Astrocyte (in vitro differentiated cells and primary cell): ENCODE results near the gene WDR64. TPM values are rescaled to one million over a fixed set of nuclear protein-coding genes. Genes with fewer than 3 reads are reported as not detected.
"Not testable (repeated sequence)": the region's sequence is repeated elsewhere in the genome, so short reads cannot be mapped to it uniquely, and the experiment has no call there.

Experiments used
- DNase-seq: peaks from one replicate; pipeline ENCODE4 v3.0.0-alpha.2; 2010; ENCODE audit warnings: low read depth
- FAIRE-seq: peaks from 2 replicates; lab custom pipeline; 2011; peaks lifted over from hg19 to GRCh38; lab: Jason Lieb, UNC
- H2AFZ ChIP-seq: 2 replicates; pipeline ENCODE4 v1.6.0; 2012; ENCODE audit warnings: low read depth, low read length, inconsistent platforms
- H3K27ac ChIP-seq: 2 replicates; pipeline ENCODE4 v1.5.1; 2011; ENCODE audit warnings: low read depth, low read length, inconsistent platforms
- H3K27me3 ChIP-seq: 2 replicates; pipeline ENCODE4 v1.6.0; 2011; ENCODE audit warnings: low read length, inconsistent platforms; ENCODE audit not compliant: insufficient read depth
- H3K36me3 ChIP-seq: 2 replicates; pipeline ENCODE4 v1.5.1; 2011; ENCODE audit warnings: low read length, inconsistent platforms; ENCODE audit not compliant: insufficient read depth
- H3K4me1 ChIP-seq: 2 replicates; pipeline ENCODE4 v1.5.1; 2011; ENCODE audit warnings: low read length, inconsistent platforms; ENCODE audit not compliant: insufficient read depth
- H3K4me2 ChIP-seq: 2 replicates; pipeline ENCODE4 v1.6.0; 2012; ENCODE audit warnings: low read length, inconsistent platforms
- H3K4me3 ChIP-seq: 2 replicates; pipeline ENCODE4 v1.5.1; 2011; ENCODE audit warnings: low read depth, mild to moderate bottlenecking, low read length, inconsistent platforms; ENCODE audit not compliant: insufficient read depth
- H3K79me2 ChIP-seq: 2 replicates; pipeline ENCODE4 v1.6.0; 2012; ENCODE audit warnings: mild to moderate bottlenecking, low read length, inconsistent platforms; ENCODE audit not compliant: insufficient read depth
- H3K9ac ChIP-seq: 2 replicates; pipeline ENCODE4 v1.6.0; 2012; ENCODE audit warnings: mild to moderate bottlenecking, low read length, inconsistent platforms
- H3K9me3 ChIP-seq: 2 replicates; pipeline ENCODE4 v1.5.1; 2012; ENCODE audit warnings: low read depth, mild to moderate bottlenecking, low read length, inconsistent platforms; ENCODE audit not compliant: insufficient read depth
- H4K20me1 ChIP-seq: 2 replicates; pipeline ENCODE4 v1.6.0; 2012; ENCODE audit warnings: low read length, inconsistent platforms; ENCODE audit not compliant: insufficient read depth
- H3K27ac Mint-ChIP-seq: one replicate; pipeline ENCODE4 v1.8.0; 2021; ENCODE audit warnings: mild to moderate bottlenecking, mixed read lengths; ENCODE audit not compliant: unreplicated experiment
- H3K27me3 Mint-ChIP-seq: one replicate; pipeline ENCODE4 v1.8.0; 2021; ENCODE audit warnings: low read depth, mixed read lengths; ENCODE audit not compliant: unreplicated experiment
- H3K36me3 Mint-ChIP-seq: one replicate; pipeline ENCODE4 v1.8.0; 2021; ENCODE audit warnings: low read depth, mixed read lengths; ENCODE audit not compliant: unreplicated experiment
- H3K4me1 Mint-ChIP-seq: one replicate; pipeline ENCODE4 v1.8.0; 2021; ENCODE audit warnings: low read depth, mixed read lengths; ENCODE audit not compliant: unreplicated experiment
- H3K4me3 Mint-ChIP-seq: one replicate; pipeline ENCODE4 v1.8.0; 2021; ENCODE audit warnings: mild to moderate bottlenecking, moderate library complexity, mixed read lengths; ENCODE audit not compliant: unreplicated experiment
- H3K9me3 Mint-ChIP-seq: one replicate; pipeline ENCODE4 v1.8.0; 2021; ENCODE audit warnings: mild to moderate bottlenecking, mixed read lengths; ENCODE audit not compliant: unreplicated experiment
- EZH2 ChIP-seq: IDR thresholded peaks from 2 replicates; pipeline ENCODE4 v1.6.1; 2012; ENCODE audit warnings: mild to moderate bottlenecking, low read length, inconsistent platforms; ENCODE audit not compliant: insufficient read depth
- total RNA-seq: library from RNA; stranded (reverse); gene quantifications from 2 replicates; pipeline ENCODE4 v1.2.1, GENCODE V29; 2021
- TF ChIP-seq, protein P1 (sequence below): IDR thresholded peaks from 2 replicates; pipeline ENCODE4 v1.5.1; 2011; ENCODE audit warnings: low read depth, mild to moderate bottlenecking, inconsistent platforms, low read length, moderate library complexity; ENCODE audit not compliant: insufficient read depth

WDR64 gene
- total RNA-seq, 1 donor from 2014 or later = not detected

DNA sequence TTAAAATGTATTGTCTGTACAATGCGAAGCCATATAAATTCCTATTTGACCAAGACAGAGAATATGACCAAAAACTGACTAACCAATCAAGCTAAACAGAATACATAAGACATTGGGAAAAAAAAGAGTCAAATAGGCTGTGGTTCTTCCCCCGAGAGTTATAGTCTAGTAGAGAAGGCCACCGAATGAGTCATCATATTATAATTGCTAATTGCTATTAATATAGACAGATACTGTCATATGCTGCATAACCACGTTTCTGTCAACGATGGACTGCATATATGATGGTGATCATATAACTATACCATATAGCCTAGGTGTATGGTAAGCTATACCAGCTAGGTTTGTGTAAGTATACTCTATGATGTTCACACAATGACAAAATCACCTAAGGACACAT is 82.5 kb downstream of the WDR64 start:
- Histone ChIP-seq H2AFZ (no peak overlapping the region), H3K9me3 (no peaks in the 10 kb centered on the region), H3K4me1 (no peaks in the 10 kb centered on the region), H3K4me2 (no peak overlapping the region), H3K9ac (no peak overlapping the region), H3K79me2 (no peaks in the 10 kb centered on the region), H3K4me3 (no peak overlapping the region), H3K36me3 (no peaks in the 10 kb centered on the region), H4K20me1 (no peaks in the 10 kb centered on the region), H3K27ac (no peak overlapping the region), H3K27me3 (no peaks in the 10 kb centered on the region)
- TF ChIP-seq, protein P1, sequence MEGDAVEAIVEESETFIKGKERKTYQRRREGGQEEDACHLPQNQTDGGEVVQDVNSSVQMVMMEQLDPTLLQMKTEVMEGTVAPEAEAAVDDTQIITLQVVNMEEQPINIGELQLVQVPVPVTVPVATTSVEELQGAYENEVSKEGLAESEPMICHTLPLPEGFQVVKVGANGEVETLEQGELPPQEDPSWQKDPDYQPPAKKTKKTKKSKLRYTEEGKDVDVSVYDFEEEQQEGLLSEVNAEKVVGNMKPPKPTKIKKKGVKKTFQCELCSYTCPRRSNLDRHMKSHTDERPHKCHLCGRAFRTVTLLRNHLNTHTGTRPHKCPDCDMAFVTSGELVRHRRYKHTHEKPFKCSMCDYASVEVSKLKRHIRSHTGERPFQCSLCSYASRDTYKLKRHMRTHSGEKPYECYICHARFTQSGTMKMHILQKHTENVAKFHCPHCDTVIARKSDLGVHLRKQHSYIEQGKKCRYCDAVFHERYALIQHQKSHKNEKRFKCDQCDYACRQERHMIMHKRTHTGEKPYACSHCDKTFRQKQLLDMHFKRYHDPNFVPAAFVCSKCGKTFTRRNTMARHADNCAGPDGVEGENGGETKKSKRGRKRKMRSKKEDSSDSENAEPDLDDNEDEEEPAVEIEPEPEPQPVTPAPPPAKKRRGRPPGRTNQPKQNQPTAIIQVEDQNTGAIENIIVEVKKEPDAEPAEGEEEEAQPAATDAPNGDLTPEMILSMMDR = no peak
- no peak for TF ChIP-seq EZH2
- Mint-ChIP-seq H3K27ac (no peak overlapping the region), H3K4me3 (no peak overlapping the region), H3K9me3 (no peaks in the 10 kb centered on the region), H3K36me3 (no peaks in the 10 kb centered on the region), H3K4me1 (no peaks in the 10 kb centered on the region), H3K27me3 (no peaks in the 10 kb centered on the region)
- FAIRE-seq = no peak
- no peak for DNase-seq

DNA sequence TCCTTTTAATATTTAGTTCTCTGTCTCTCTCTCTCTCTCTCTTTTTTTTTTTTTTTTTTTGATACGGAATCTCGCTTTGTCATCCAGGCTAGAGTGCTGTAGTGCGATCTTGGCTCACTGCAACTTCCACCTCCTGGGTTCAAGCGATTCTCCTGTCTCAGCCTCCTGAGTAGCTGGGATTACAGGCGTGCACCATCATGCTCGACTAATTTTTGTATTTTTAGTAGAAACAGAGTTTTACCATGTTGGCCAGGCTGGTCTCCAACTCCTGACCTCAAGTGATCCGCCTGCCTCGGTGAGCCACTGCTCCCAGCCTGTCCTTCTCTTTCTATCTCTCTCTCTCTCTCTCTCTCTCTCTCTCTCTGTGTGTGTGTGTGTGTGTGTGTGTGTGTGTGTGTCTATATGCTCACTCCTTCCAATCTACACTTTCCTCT is 83.4 kb downstream of the WDR64 start:
- not testable (repeated sequence) for H3K9me3 Mint-ChIP-seq, H3K9ac ChIP-seq, H3K79me2 ChIP-seq, DNase-seq, H3K36me3 ChIP-seq, H2AFZ ChIP-seq, H4K20me1 ChIP-seq, H3K9me3 ChIP-seq, H3K4me3 ChIP-seq, H3K27me3 Mint-ChIP-seq, H3K36me3 Mint-ChIP-seq, H3K4me1 Mint-ChIP-seq, H3K27ac ChIP-seq, H3K4me3 Mint-ChIP-seq, H3K4me1 ChIP-seq, H3K27me3 ChIP-seq, H3K4me2 ChIP-seq, H3K27ac Mint-ChIP-seq, FAIRE-seq

DNA sequence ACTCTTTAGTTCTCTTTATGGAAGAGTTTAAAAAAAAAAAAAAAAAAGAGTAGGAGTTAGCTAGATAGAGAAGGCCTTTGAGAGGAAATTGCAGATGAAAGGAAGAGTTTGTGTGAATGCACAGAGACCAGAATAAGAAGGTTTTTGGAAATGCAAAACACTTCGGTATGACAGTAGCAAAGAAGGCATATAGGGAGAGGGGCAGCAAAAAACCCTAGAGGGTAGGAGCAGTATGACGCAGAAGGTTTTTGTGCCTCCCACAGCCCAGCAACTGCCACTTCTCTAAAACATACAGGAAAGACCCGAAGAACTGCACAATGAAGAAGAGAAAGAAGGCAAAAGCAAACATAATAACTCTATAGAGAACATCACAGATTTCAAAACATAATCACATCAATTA is 84.3 kb downstream of the WDR64 start:
- no peak overlapping the region for H3K27ac ChIP-seq
- H3K79me2 ChIP-seq = no peaks in the 10 kb centered on the region
- H3K36me3 ChIP-seq = no peaks in the 10 kb centered on the region
- no peak overlapping the region for H2AFZ ChIP-seq
- H3K27me3 Mint-ChIP-seq = no peaks in the 10 kb centered on the region
- no peak overlapping the region for H3K27ac Mint-ChIP-seq
- H3K4me3 ChIP-seq = no peak overlapping the region
- H3K9me3 Mint-ChIP-seq = no peaks in the 10 kb centered on the region
- H3K27me3 ChIP-seq = no peaks in the 10 kb centered on the region
- no peaks in the 10 kb centered on the region for H3K4me1 Mint-ChIP-seq
- H3K4me2 ChIP-seq = no peak overlapping the region
- no peaks in the 10 kb centered on the region for H3K4me1 ChIP-seq
- no peaks in the 10 kb centered on the region for H3K36me3 Mint-ChIP-seq
- no peaks in the 10 kb centered on the region for H4K20me1 ChIP-seq
- no peak for DNase-seq
- TF ChIP-seq, protein P1 = no peak
- TF ChIP-seq EZH2 = no peak
- H3K9ac ChIP-seq = no peak overlapping the region
- H3K9me3 ChIP-seq = no peaks in the 10 kb centered on the region
- FAIRE-seq = no peak
- no peak overlapping the region for H3K4me3 Mint-ChIP-seq
